GM21723 (cell line): ENCODE results near the gene LLCFC1.
"Not testable (repeated sequence)": the region's sequence is repeated elsewhere in the genome, so short reads cannot be mapped to it uniquely, and the experiment has no call there.

Source experiments
- ATAC-seq: cut with Tn5 transposase; IDR thresholded peaks from one replicate; pipeline ENCODE4 v1.9.1; 2021; ENCODE audit warnings: mild to moderate bottlenecking, moderate library complexity; ENCODE audit not compliant: unreplicated experiment

LLCFC1 gene

DNA sequence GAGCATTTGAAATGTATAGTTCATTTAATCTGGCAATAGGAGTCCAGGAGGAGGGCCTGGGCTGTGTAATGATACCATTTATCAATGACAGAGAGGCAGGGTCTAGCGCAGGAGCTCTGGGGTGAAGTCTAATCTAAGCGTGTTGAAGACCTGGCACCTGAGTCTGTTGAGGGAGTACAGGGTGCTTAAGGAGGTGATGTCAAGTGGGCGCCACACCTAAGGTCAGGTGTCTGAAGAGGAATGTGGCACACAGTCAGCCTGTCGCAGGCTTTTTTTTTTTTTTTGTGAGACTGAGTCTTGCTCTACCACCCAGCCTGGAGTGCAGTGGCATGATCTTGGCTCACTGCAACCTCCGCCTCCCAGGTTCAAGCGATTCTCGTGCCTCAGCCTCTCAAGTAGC lies 2.3 kb downstream of the LLCFC1 start:
- no peak for ATAC-seq

DNA sequence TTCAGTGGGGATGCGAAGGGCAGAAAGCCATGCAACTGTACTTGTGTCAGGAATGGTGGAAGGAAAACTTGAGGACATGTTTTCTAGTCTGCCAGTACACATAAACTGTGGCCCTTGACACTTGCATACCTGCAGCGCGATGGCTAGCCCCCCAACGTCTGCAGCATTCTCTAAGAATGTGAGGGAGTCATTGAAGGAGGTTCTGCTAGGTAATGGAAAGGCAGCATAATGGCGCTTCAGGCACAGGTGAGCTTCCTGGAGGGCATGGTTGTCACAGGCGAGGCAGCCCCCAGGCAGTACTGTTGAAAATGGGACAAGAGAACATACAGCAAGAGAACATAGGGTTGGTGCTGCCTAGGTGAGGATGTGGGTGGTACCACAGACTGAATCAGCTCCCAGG lies 3.5 kb downstream of the LLCFC1 start:
- no peak for ATAC-seq

GRCh38 chr7:142943706-142944268 lies 4.5 kb downstream of the LLCFC1 start:
- no peak for ATAC-seq

DNA sequence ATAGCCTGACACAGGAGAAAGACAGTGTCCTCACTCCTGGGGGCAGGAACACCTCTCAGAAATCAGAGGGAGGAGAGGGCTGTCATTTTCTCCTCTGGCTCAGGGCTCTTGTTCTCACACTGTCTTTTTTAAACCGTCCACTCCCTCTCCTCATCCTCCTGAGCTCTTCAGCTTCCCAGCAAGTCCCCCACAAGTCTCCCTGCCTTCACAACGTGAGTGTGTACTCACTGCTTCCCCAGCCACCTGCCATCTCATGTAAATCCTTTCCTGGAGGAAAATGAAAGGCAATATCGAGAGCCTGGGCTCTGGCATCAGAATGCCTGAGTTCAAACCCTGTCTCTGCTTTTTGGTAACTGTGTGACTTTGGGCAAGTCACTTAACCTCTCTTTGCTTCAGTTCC lies 5.7 kb downstream of the LLCFC1 start:
- no peak for ATAC-seq

GRCh38 chr7:142948603-142949002 lies 9.3 kb downstream of the LLCFC1 start:
- no peak for ATAC-seq

DNA sequence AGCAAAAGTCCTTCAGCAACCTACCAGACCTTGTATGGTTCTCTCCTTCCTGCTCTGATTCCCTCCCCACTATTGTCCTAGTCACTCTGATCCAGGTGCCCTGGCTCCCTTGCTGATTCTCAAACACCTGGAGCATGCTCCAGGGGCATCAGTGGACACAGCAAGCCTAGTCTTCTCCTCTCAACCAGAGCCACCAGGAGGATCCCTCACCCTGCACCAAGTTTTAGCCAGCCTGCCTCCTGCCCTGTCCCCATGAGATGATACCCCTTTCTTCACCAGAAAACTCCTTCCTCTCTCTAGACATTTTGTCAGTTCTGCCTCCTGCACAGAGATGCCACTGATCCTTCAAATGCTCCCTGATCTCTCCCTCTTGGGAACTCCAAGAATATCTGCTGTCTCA lies 11.0 kb downstream of the LLCFC1 start:
- ATAC-seq = no peak

DNA sequence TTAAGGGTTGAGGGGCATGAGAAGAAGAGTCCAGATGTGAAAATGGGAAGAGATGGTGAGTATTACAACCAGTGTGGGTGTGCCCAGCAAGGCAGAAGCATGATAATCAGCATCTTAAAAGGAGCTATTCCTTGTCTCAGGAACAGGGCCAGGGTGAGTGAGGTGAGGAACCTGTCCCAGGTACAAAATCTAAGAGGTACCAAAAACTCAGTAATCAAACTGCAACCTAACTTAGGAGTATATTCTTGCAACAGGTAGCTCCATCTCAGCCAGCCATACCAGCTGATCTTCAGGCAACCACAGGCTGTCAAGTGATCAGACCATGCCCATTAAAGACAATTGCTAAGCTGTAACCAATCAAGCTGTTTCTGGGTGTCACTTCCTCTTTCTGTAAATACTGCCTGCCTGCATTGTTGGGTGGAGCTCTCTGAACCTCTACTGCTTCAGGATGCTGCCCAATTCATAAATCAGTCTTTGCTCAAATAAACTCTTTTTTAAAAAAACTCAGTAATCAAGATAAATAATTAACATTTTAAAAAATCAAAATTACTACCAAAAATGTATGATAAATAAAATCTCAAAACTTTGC lies 15.5 kb downstream of the LLCFC1 start:
- ATAC-seq = peak; percentile 68

GRCh38 chr7:142956951-142957623 lies 17.8 kb downstream of the LLCFC1 start:
- ATAC-seq = no peak

DNA sequence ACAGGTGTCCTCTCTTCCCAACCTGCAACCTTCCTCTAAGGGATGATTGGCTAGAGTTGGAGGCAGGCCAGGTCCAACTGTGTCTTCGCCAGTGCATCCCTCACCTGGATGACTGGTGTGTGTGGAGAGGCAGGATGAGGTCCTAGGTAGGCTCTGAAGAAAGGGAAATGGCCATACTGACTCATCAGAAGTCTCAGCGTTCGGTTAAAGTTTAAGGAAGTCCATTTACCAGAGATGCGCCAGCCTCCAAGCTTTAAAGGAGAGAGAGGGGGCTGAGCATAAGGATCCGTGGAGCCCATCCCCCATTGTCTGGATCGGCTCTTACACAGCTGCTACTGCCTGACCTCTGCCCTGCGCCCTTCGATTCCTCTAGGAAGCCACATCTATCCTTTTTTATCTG lies 18.4 kb downstream of the LLCFC1 start:
- ATAC-seq = no peak

DNA sequence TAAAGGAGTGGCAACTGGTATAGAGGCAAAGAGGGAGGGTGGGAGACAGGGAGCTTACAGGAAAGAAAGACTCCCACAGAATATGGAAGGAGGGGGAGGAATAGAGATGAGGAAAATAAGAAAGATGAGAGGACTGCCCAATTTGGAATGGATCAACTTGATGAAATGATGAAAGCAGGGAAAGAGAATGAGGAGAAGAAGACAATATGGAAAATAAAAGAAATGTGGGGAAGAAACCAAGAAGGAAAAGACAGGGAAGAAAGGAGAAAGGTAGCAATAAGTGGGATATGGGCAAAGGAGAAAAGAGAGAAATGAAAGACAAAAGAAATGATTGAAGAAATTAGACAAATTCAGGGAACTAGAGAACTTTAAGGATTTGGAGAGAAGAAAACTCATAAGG lies 19.9 kb downstream of the LLCFC1 start:
- no peak for ATAC-seq

GRCh38 chr7:142960955-142961512 lies 21.8 kb downstream of the LLCFC1 start:
- ATAC-seq = no peak

DNA sequence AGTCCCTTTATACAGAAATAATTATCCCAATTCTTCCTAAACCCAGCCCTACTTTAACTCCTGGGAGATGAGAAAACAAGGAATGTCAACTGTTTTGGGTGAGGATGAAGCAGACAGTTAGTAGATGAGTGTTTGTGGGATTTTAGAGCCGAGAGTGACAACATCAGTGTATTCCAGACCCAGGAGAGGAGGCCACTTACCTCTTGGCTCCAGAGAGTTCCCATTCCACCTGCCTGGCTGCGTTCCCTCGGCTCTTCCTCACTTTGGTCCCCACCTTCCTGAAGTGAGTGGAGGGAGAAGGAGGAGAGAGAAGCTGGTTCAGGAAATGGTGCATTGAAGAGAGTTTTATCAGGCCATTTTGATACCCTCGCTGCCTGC lies 22.3 kb downstream of the LLCFC1 start:
- no peak for ATAC-seq

GRCh38 chr7:142961973-142962926 lies 23.0 kb downstream of the LLCFC1 start, which contains the start of gene KEL:
KEL (minus strand) TSS chr7:142962363; CDS start chr7:142962206, 157 bp downstream.
- ATAC-seq = no peak

DNA sequence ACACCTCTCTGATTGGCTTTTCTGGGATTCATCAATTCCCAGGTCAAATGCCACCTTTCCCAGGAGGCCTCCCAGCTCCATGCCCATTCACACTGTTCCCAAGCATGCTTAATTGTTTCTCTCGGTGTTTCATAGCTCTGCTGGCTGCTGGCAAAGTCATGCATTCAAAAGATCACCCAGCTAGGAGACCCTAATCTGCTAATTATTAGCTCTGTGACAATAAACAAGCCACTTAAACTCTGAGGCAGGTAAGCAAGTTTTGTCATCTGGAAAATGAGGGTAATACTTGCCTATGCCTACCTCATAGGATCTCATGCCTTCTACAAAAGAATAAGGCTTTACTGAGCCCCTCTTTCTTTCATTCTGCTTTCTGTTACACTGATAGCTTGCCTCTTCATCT lies 23.7 kb downstream of the LLCFC1 start:
- ATAC-seq = no peak

- no peak for ATAC-seq
Observed at GRCh38 chr7:142963993-142964392, 24.7 kb downstream of the LLCFC1 start.

- no peak for ATAC-seq
Observed at GRCh38 chr7:142964502-142965246, 25.4 kb downstream of the LLCFC1 start.

GRCh38 chr7:142968229-142968628 lies 28.9 kb downstream of the LLCFC1 start:
- ATAC-seq = no peak

DNA sequence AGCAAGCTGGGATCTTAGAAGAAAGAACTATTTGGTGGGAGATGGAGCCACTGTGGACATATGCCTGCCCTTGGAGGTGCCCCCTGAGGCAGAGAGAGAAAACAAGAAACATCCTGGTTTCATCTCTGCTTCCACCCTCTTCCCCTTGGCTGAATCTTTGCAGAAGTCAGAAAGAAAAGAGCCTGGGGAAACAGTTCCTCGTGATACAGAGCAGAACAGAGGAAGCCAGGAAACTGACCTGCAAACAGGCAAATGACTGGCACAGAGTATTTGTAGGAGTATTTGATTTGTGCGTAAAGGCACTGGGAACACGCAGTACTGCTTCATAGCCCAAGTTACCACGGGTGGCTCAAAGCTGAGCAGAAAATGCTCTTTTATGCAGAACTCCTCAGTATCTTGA lies 29.9 kb downstream of the LLCFC1 start:
- ATAC-seq = no peak

DNA sequence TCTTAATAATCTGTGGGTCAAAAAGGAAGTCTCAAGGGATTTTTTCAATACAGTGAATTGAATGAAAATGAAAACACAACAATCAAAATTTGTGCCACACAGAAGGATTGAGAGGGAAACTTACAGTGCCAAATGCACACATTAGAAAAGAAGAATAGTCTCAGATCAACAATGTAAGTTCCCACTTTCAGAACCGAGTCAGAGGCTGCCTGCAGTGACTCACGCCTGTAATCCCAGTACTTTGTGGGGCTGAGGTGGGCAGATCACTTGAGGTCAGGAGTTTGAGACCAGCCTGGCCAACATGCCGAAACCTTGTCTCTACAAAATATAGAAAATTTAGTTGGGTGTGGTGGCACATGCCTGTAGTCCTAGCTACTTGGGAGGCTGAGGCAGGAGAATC lies 35.3 kb downstream of the LLCFC1 start:
- ATAC-seq = no peak

- ATAC-seq = not testable (repeated sequence)
Observed at GRCh38 chr7:142978402-142978801, 39.1 kb downstream of the LLCFC1 start.
